K562 (cell line): Measurements from ENCODE around the gene GPER1. TPM values are rescaled to one million over a fixed set of nuclear protein-coding genes. Genes with fewer than 3 reads are reported as not detected.

ENCODE experiments used
- ATAC-seq: fragments of 200-7000 bp; cut with Tn5 transposase; 3 replicates; pipeline ENCODE4 v1.9.1; 2020; ENCODE audit warnings: moderate library complexity
- BruUV-seq: library from RNA; stranded (reverse); fragments of 400-500 nt; replicated peaks from 2 replicates; lab custom pipeline; 2021; lab: Mats Ljungman, UMichigan
- CTCF ChIA-PET: fragments of 300-600 bp; formaldehyde crosslinking; extraction: SDS; loops from one replicate; lab custom pipeline; 2021; ENCODE audit warnings: low intra/inter-chr PET ratio; lab: Yijun Ruan, JAX
- POLR2A ChIA-PET: fragments of 300-600, 350-650 bp; sonication (Branson Sonifier 250); formaldehyde crosslinking; extraction: SDS; loops from one replicate; lab custom pipeline; 2021; ENCODE audit warnings: antibody characterized with exemption, inconsistent platforms; lab: Yijun Ruan, JAX
- DNase-seq, 4 experiments: peaks; one replicate each; pipeline versions ENCODE4 v3.0.0 to v3.0.0-alpha.2; 2011 to 2018; ENCODE audit warnings: low spot score in 3 of 4, mixed read lengths in 3 of 4; ENCODE audit errors: extremely low read depth in 1 of 4
- FAIRE-seq: peaks from 2 replicates; lab custom pipeline; 2011; peaks lifted over from hg19 to GRCh38; lab: Jason Lieb, UNC
- H2AFZ ChIP-seq: 2 replicates; pipeline ENCODE4 v1.6.0; 2011; ENCODE audit warnings: low read depth, low read length, control low read depth, inconsistent platforms
- H3K27ac ChIP-seq: fragments of 200-600 bp; 3 replicates; pipeline ENCODE4 v1.8.0; 2011; ENCODE audit warnings: low read depth, mild to moderate bottlenecking, control low read depth, inconsistent platforms, low read length, moderate library complexity, mixed read lengths; ENCODE audit errors: extremely low read depth
- H3K27me3 ChIP-seq, 2 experiments: fragments of 300-600 bp in 1 of 2; 2 replicates in 1 of 2; 3 replicates in 1 of 2; pipeline versions ENCODE4 v1.6.0 to v1.8.0; 2011; ENCODE audit warnings: inconsistent platforms in 2 of 2, low read length in 2 of 2, mild to moderate bottlenecking in 1 of 2, mixed read lengths in 1 of 2, moderate library complexity in 1 of 2; ENCODE audit not compliant: control insufficient read depth in 2 of 2, insufficient read depth in 2 of 2
- H3K36me3 ChIP-seq: fragments of 300-600 bp; 3 replicates; pipeline ENCODE4 v1.8.0; 2011; ENCODE audit warnings: mild to moderate bottlenecking, low read length, inconsistent platforms; ENCODE audit not compliant: control insufficient read depth, insufficient read depth
- H3K4me1 ChIP-seq, 2 experiments: fragments of 200-600 bp in 1 of 2; replicated peaks in 1 of 2; 2 replicates in 1 of 2; 3 replicates in 1 of 2; pipeline versions ENCODE4 v1.5.1 to v1.8.0; 2011; ENCODE audit warnings: inconsistent platforms in 2 of 2, low read length in 2 of 2, mild to moderate bottlenecking in 1 of 2, mixed read lengths in 1 of 2, moderate library complexity in 1 of 2; ENCODE audit not compliant: control insufficient read depth in 2 of 2, insufficient read depth in 2 of 2
- H3K4me2 ChIP-seq: 2 replicates; pipeline ENCODE4 v1.6.1; 2011; ENCODE audit warnings: low read length, control low read depth, inconsistent platforms, mixed read lengths; ENCODE audit not compliant: insufficient read depth
- H3K4me3 ChIP-seq: fragments of 200-600 bp; sonication (generic), shearing (Covaris generic); 2 replicates; pipeline ENCODE4 v1.5.1; 2016; ENCODE audit warnings: control low read depth, inconsistent platforms
- H3K79me2 ChIP-seq: fragments of 200-600 bp; 3 replicates; pipeline ENCODE4 v1.8.0; 2011; ENCODE audit warnings: low read length, inconsistent platforms; ENCODE audit not compliant: control insufficient read depth, insufficient read depth
- H3K9ac ChIP-seq, 2 experiments: 2 replicates each; pipeline versions ENCODE4 v1.6.0 to v1.6.1; 2011; ENCODE audit warnings: low read depth in 2 of 2, low read length in 2 of 2, control low read depth in 1 of 2, inconsistent platforms in 1 of 2, mild to moderate bottlenecking in 1 of 2, mixed read lengths in 1 of 2; ENCODE audit not compliant: insufficient read depth in 1 of 2
- H3K9me1 ChIP-seq: one replicate; pipeline ENCODE4 v1.6.0; 2011; ENCODE audit warnings: inconsistent platforms, mild to moderate bottlenecking, low read length, moderate library complexity; ENCODE audit not compliant: control insufficient read depth, insufficient read depth
- H3K9me3 ChIP-seq: replicated peaks from 2 replicates; pipeline ENCODE4 v1.5.1; 2011; ENCODE audit warnings: low read depth, low read length, inconsistent platforms; ENCODE audit not compliant: control insufficient read depth, insufficient read depth
- H4K20me1 ChIP-seq: replicated peaks from 2 replicates; pipeline ENCODE4 v1.6.1; 2011; ENCODE audit warnings: low read length, inconsistent platforms, mixed read lengths; ENCODE audit not compliant: control insufficient read depth, insufficient read depth
- CBFB ChIP-seq: sonication (generic); formaldehyde crosslinking; IDR thresholded peaks from 2 replicates; pipeline ENCODE4 v1.4.0; 2020; ENCODE audit warnings: mild to moderate bottlenecking, missing genetic modification reagents
- ESRRA ChIP-seq: fragments of 450-650 bp; IDR thresholded peaks from 2 replicates; pipeline ENCODE4 v1.6.1; 2014; ENCODE audit warnings: low read depth, mild to moderate bottlenecking, moderate library complexity, borderline replicate concordance
- GATAD2B ChIP-seq: fragments of 450-650 bp; IDR thresholded peaks from 2 replicates; pipeline ENCODE4 v1.6.1; 2017; ENCODE audit warnings: mild to moderate bottlenecking, borderline replicate concordance
- HDAC3 ChIP-seq: fragments of 450-650 bp; IDR thresholded peaks from 2 replicates; pipeline ENCODE4 v1.6.1; 2018; ENCODE audit warnings: borderline replicate concordance, mild to moderate bottlenecking, moderate library complexity; ENCODE audit not compliant: partially characterized antibody
- HMGN3 ChIP-seq: IDR thresholded peaks from 2 replicates; pipeline ENCODE4 v1.6.1; 2011; ENCODE audit warnings: borderline replicate concordance, low read depth, mild to moderate bottlenecking, mixed read lengths, low read length; ENCODE audit not compliant: insufficient read length; ENCODE audit errors: extremely low read depth
- NFE2L1 ChIP-seq: fragments of 450-650 bp; IDR thresholded peaks from 2 replicates; pipeline ENCODE4 v1.6.1; 2016; ENCODE audit warnings: missing genetic modification characterization, low read depth, mild to moderate bottlenecking, missing compliant biosample characterization, moderate library complexity, borderline replicate concordance
- OTX1 ChIP-seq: fragments of 450-650 bp; formaldehyde crosslinking; IDR thresholded peaks from 2 replicates; pipeline ENCODE4 v1.4.0; 2022; ENCODE audit warnings: mild to moderate bottlenecking
- ZFP91 ChIP-seq: sonication (generic); formaldehyde crosslinking; IDR thresholded peaks from 2 replicates; pipeline ENCODE4 v1.8.0; 2022; ENCODE audit warnings: mild to moderate bottlenecking, missing genetic modification reagents
- ZNF445 ChIP-seq: fragments of 250-450 bp; sonication (Bioruptor Pico); IDR thresholded peaks from 2 replicates; pipeline ENCODE4 v1.4.0; 2020; ENCODE audit warnings: low read depth, mild to moderate bottlenecking, moderate library complexity
- WGBS: fragments of 100-300 bp; shearing (Covaris generic); methylation state at CpG from one replicate; pipeline ENCODE4 v1.1.6; 2016; ENCODE audit warnings: low coverage, mixed read lengths; ENCODE audit not compliant: insufficient coverage; ENCODE audit errors: missing lambda C conversion rate; 5-methylcytosine and 5-hydroxymethylcytosine counted together
- in situ Hi-C: fragments of 300-500 bp; cut with MboI; formaldehyde crosslinking; loops from 4 replicates; pipeline ENCODE4 v1.15.0; 2018; ENCODE audit warnings: inconsistent platforms, mixed read lengths
- intact Hi-C: fragments of 100-400 bp; cut with micrococcal nuclease; formaldehyde crosslinking; loops from 2 replicates; pipeline ENCODE4 v1.14.2; 2022
- polyA plus RNA-seq, 8 experiments: library from polyadenylated mRNA; depleted of rRNA in 4 of 8; stranded (reverse) in 5 of 8; unstranded in 3 of 8; fragments of >200 nt; fragmentation: Nextera tagmentation in 2 of 8; fragmentation: Illumina TruSeq in 1 of 8; extraction: Ambion mirVana in 2 of 8; extraction: Trizol in 1 of 8; gene quantifications; 2 replicates each; pipeline versions ENCODE4 v1.2.1 to v1.2.3, GENCODE V29; 2011 to 2014; ENCODE audit warnings: inconsistent platforms in 1 of 8, missing spikeins in 1 of 8
- total RNA-seq, 7 experiments: library from RNA; depleted of rRNA in 6 of 7; stranded (reverse); fragments of >200 nt in 6 of 7; fragmentation: Illumina TruSeq in 2 of 7; extraction: Trizol in 2 of 7; gene quantifications; 2 replicates each; pipeline versions ENCODE4 v1.2.1 to v1.2.3, GENCODE V29; 2011 to 2021; ENCODE audit warnings: low replicate concordance in 1 of 7
- TF ChIP-seq, protein P1 (sequence below): fragments of 250-450 bp; sonication (Bioruptor Pico); IDR thresholded peaks from 2 replicates; pipeline ENCODE4 v1.5.0; 2021; ENCODE audit warnings: mild to moderate bottlenecking, moderate library complexity
- TF ChIP-seq, protein P2 (sequence below): fragments of 450-650 bp; formaldehyde crosslinking; IDR thresholded peaks from 2 replicates; pipeline ENCODE4 v1.4.0; 2020; ENCODE audit warnings: mild to moderate bottlenecking, moderate library complexity
- TF ChIP-seq, protein P3 (sequence below): IDR thresholded peaks from 2 replicates; pipeline ENCODE4 v1.6.1; 2011; ENCODE audit not compliant: insufficient read length; ENCODE audit errors: extremely low read depth
- TF ChIP-seq, protein P4 (sequence below): fragments of 450-650 bp; formaldehyde crosslinking; conservative IDR thresholded peaks from 2 replicates; pipeline ENCODE4 v1.4.0; 2022; ENCODE audit warnings: mild to moderate bottlenecking, missing genetic modification characterization

Gene GPER1
- total and polyA plus RNA-seq, 9 of the 15 experiments (the other 6 are each of a cell fraction or from before 2014, with no cell fraction given), result 0.04 to 0.09 (median 0.08) TPM; not detected in 6

DNA sequence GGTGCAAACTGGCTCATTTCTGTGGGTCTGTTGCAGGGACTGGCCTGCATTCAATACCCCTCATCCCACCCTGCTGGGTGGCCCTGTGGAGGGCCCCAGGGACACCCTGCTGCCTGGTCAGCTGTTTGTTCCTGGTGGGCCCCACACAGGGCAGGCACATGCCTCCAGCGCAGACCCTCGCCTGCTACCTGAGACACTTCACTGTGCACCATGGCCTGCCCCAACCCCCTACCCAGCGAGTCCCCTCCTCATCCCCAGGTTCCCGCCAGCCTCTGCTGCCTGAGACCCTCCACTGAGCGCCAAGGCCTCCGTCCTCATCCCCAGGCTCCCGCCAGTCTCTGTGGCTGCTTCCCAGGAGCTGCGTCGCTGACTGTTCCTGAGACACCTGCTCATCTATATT is 26.7 kb upstream of the GPER1 start:
- no peak overlapping the region for H3K4me3 ChIP-seq
- FAIRE-seq, result no peak
- H3K79me2 ChIP-seq, result 0 out of 3 replicates have a peak, but pooled peaks cover under 1% of the 10 kb centered on the region
- H3K4me1 ChIP-seq, result peaks cover 20 to 81% of the 10 kb centered on the region in 2 experiments
- peaks cover 13% of the 10 kb centered on the region; the same call in 1 of the 2 replicates for H4K20me1 ChIP-seq
- BruUV-seq, result no TSS peak
- ChIA-PET CTCF (no interaction called here), POLR2A (no interaction called here)
- no peaks in the 10 kb centered on the region for H3K9me3 ChIP-seq
- in situ Hi-C loops, result loop anchor here (5.0 kb wide), 1 partner anchor 64 kb away; no protein-coding TSS in a partner anchor
- peaks cover 3% of the 10 kb centered on the region for H3K9me1 ChIP-seq
- H3K27me3 ChIP-seq, result no peaks in the 10 kb centered on the region
- peak overlapping the region in 1 of 2 experiments; percentile 87; a peak in 2 of 4 replicates for H3K9ac ChIP-seq
- H3K36me3 ChIP-seq, result peaks cover 6% of the 10 kb centered on the region; the same call in 1 of the 3 replicates
- H3K4me2 ChIP-seq, result no peak overlapping the region
- ATAC-seq, result no peak
- DNase-seq, result no peak
- H2AFZ ChIP-seq, result no peak overlapping the region
- intact Hi-C loops, result no loop called here
- 100% methylated on average over 6 of the region's 9 CpGs for WGBS
- no peak overlapping the region for H3K27ac ChIP-seq
- TF ChIP-seq CBFB (no peak), ZFP91 (CRISPR knock-in tag) (no peak), ESRRA (no peak), GATAD2B (no peak), ZNF445 (CRISPR knock-in tag) (no peak), HMGN3 (no peak), OTX1 (no peak), HDAC3 (no peak), NFE2L1 (tag) (no peak)
- TF ChIP-seq, protein P1, sequence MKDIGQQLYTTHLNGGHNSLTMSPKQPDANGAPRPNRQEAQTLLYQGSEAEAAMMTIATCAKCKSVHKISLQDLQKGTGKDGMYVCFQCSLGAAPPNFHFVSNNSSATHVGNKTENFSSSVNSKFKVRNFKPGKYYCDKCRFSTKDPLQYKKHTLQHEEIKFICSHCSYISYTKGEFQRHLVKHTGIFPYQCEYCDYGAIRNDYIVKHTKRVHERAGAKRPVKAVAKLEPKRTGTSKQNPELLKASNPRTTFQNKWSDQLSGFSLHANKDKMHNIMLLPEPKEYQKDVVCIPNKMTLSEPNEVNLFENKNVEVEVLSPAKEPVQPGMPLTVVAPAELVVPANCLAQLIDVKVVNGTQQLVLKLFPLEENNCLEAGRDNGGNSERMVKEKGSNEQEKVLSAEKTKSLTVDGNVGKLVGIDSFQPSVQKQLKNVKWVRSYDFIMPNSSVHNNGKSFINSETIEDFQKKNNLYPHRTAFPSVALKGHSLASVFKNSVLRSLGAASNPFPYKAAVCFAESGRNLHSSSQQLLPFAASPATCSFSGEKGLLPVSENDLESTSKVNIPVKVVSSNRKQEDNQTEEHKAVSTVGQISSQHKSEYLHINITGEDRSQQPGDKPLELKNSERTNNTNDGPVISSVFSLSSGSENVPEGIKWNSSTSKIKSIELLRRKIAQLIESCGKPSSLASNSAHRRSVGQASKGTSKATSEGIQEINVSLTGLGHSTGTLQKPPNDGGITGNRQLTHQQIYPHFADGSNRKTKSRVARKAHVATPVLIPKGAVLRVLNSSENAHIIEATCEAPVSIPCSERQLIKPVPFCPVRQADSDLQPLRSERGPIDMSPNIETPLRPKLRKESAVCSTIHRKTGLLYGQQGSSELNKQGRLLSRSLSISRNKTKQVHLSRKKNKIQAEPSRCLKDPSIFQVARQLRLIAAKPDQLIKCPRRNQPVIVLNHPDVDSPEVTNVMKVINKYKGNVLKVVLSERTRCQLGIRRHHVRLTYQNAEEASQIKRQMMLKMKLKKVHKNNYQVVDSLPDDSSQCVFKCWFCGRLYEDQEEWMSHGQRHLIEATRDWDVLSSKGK (CRISPR knock-in tag), result no peak
- TF ChIP-seq, protein P2, sequence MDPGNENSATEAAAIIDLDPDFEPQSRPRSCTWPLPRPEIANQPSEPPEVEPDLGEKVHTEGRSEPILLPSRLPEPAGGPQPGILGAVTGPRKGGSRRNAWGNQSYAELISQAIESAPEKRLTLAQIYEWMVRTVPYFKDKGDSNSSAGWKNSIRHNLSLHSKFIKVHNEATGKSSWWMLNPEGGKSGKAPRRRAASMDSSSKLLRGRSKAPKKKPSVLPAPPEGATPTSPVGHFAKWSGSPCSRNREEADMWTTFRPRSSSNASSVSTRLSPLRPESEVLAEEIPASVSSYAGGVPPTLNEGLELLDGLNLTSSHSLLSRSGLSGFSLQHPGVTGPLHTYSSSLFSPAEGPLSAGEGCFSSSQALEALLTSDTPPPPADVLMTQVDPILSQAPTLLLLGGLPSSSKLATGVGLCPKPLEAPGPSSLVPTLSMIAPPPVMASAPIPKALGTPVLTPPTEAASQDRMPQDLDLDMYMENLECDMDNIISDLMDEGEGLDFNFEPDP (CRISPR knock-in tag), result no peak
- TF ChIP-seq, protein P3, sequence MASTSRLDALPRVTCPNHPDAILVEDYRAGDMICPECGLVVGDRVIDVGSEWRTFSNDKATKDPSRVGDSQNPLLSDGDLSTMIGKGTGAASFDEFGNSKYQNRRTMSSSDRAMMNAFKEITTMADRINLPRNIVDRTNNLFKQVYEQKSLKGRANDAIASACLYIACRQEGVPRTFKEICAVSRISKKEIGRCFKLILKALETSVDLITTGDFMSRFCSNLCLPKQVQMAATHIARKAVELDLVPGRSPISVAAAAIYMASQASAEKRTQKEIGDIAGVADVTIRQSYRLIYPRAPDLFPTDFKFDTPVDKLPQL, result no peak
- TF ChIP-seq, protein P4, sequence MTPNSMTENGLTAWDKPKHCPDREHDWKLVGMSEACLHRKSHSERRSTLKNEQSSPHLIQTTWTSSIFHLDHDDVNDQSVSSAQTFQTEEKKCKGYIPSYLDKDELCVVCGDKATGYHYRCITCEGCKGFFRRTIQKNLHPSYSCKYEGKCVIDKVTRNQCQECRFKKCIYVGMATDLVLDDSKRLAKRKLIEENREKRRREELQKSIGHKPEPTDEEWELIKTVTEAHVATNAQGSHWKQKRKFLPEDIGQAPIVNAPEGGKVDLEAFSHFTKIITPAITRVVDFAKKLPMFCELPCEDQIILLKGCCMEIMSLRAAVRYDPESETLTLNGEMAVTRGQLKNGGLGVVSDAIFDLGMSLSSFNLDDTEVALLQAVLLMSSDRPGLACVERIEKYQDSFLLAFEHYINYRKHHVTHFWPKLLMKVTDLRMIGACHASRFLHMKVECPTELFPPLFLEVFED (CRISPR knock-in tag), result no peak
